SK-N-SH treated with all-trans-retinoic acid at 6 μM for 48 hours (cell line): ENCODE results near the gene PLAGL2.
"Not testable (repeated sequence)": the region's sequence is repeated elsewhere in the genome, so short reads cannot be mapped to it uniquely, and the experiment has no call there.

Source experiments
- ATAC-seq: fragments of 200-7000 bp; cut with Tn5 transposase; 3 replicates; pipeline ENCODE4 v1.9.1; 2020; ENCODE audit warnings: mild to moderate bottlenecking, moderate library complexity
- ARNTL ChIP-seq: fragments of 450-650 bp; formaldehyde crosslinking; IDR thresholded peaks from 2 replicates; pipeline ENCODE4 v1.5.0; 2020; ENCODE audit warnings: low read depth, mild to moderate bottlenecking, moderate library complexity, borderline replicate concordance
- BACH2 ChIP-seq: fragments of 250-450 bp; sonication (Bioruptor Pico); IDR thresholded peaks from 2 replicates; pipeline ENCODE4 v1.9.0; 2021; ENCODE audit warnings: mild to moderate bottlenecking, borderline replicate concordance
- CSDC2 ChIP-seq: fragments of 250-450 bp; sonication (Bioruptor Pico); IDR thresholded peaks from 2 replicates; pipeline ENCODE4 v1.5.0; 2020; ENCODE audit warnings: mild to moderate bottlenecking, moderate library complexity
- CSRNP3 ChIP-seq: fragments of 250-450 bp; sonication (Bioruptor Pico); IDR thresholded peaks from 2 replicates; pipeline ENCODE4 v1.5.1; 2021; ENCODE audit warnings: mild to moderate bottlenecking, moderate library complexity
- ESRRG ChIP-seq: fragments of 250-450 bp; sonication (Bioruptor Pico); IDR thresholded peaks from 2 replicates; pipeline ENCODE4 v1.6.1; 2021; ENCODE audit warnings: mild to moderate bottlenecking
- GLIS3 ChIP-seq: fragments of 250-450 bp; sonication (Bioruptor Pico); IDR thresholded peaks from 2 replicates; pipeline ENCODE4 v1.5.0; 2020; ENCODE audit warnings: mild to moderate bottlenecking, moderate library complexity
- OSR1 ChIP-seq: fragments of 250-450 bp; sonication (Bioruptor Pico); IDR thresholded peaks from 2 replicates; pipeline ENCODE4 v1.8.0; 2022; ENCODE audit warnings: moderate library complexity, mild to moderate bottlenecking, inconsistent platforms
- PATZ1 ChIP-seq: fragments of 250-450 bp; sonication (Bioruptor Pico); IDR thresholded peaks from 2 replicates; pipeline ENCODE4 v1.8.0; 2020; ENCODE audit warnings: mild to moderate bottlenecking, moderate library complexity, borderline replicate concordance
- POU6F1 ChIP-seq: fragments of 250-450 bp; sonication (Bioruptor Pico); IDR thresholded peaks from 2 replicates; pipeline ENCODE4 v1.8.0; 2021; ENCODE audit warnings: low read depth, mild to moderate bottlenecking, moderate library complexity, borderline replicate concordance
- RARB ChIP-seq: fragments of 250-450 bp; sonication (Bioruptor Pico); IDR thresholded peaks from 2 replicates; pipeline ENCODE4 v1.8.0; 2021; ENCODE audit warnings: mild to moderate bottlenecking, moderate library complexity
- SNAI2 ChIP-seq: fragments of 250-450 bp; sonication (Bioruptor Pico); IDR thresholded peaks from 2 replicates; pipeline ENCODE4 v1.5.0; 2020; ENCODE audit warnings: mild to moderate bottlenecking, moderate library complexity
- TCF4 ChIP-seq: fragments of 250-450 bp; sonication (Bioruptor Pico); IDR thresholded peaks from 2 replicates; pipeline ENCODE4 v1.8.0; 2021; ENCODE audit warnings: mild to moderate bottlenecking, moderate library complexity, borderline replicate concordance
- TSHZ2 ChIP-seq: fragments of 250-450 bp; sonication (Bioruptor Pico); IDR thresholded peaks from 2 replicates; pipeline ENCODE4 v1.5.0; 2020; ENCODE audit warnings: mild to moderate bottlenecking, moderate library complexity
- ZC3H10 ChIP-seq: fragments of 250-450 bp; sonication (Bioruptor Pico); IDR thresholded peaks from 2 replicates; pipeline ENCODE4 v1.5.1; 2021; ENCODE audit warnings: mild to moderate bottlenecking, moderate library complexity
- ZFP3 ChIP-seq: fragments of 250-450 bp; sonication (Bioruptor Pico); IDR thresholded peaks from 2 replicates; pipeline ENCODE4 v1.5.0; 2020; ENCODE audit warnings: mild to moderate bottlenecking, moderate library complexity
- ZFP30 ChIP-seq: fragments of 450-650 bp; formaldehyde crosslinking; IDR thresholded peaks from 2 replicates; pipeline ENCODE4 v1.5.0; 2022; ENCODE audit warnings: mild to moderate bottlenecking, moderate library complexity
- ZNF565 ChIP-seq: fragments of 450-650 bp; formaldehyde crosslinking; conservative IDR thresholded peaks from 2 replicates; pipeline ENCODE4 v1.5.0; 2020; ENCODE audit warnings: low read depth, mild to moderate bottlenecking, moderate library complexity
- ZNF70 ChIP-seq: fragments of 450-650 bp; formaldehyde crosslinking; IDR thresholded peaks from 2 replicates; pipeline ENCODE4 v1.5.0; 2020; ENCODE audit warnings: mild to moderate bottlenecking, moderate library complexity
- ZNF8 ChIP-seq: fragments of 450-650 bp; formaldehyde crosslinking; IDR thresholded peaks from 2 replicates; pipeline ENCODE4 v1.5.0; 2020; ENCODE audit warnings: mild to moderate bottlenecking, moderate library complexity

The PLAGL2 gene

GRCh38 chr20:32248043-32248442 is 40.5 kb upstream of the PLAGL2 start:
- TF ChIP-seq CSDC2 (CRISPR knock-in tag) (no peak), ZNF8 (CRISPR knock-in tag) (no peak), ARNTL (CRISPR knock-in tag) (no peak), ESRRG (CRISPR knock-in tag) (no peak), ZFP30 (no peak), TSHZ2 (no peak), SNAI2 (CRISPR knock-in tag) (no peak), BACH2 (no peak), GLIS3 (CRISPR knock-in tag) (no peak), CSRNP3 (CRISPR knock-in tag) (no peak), POU6F1 (no peak), ZNF565 (CRISPR knock-in tag) (no peak)
- ATAC-seq = no peak

DNA sequence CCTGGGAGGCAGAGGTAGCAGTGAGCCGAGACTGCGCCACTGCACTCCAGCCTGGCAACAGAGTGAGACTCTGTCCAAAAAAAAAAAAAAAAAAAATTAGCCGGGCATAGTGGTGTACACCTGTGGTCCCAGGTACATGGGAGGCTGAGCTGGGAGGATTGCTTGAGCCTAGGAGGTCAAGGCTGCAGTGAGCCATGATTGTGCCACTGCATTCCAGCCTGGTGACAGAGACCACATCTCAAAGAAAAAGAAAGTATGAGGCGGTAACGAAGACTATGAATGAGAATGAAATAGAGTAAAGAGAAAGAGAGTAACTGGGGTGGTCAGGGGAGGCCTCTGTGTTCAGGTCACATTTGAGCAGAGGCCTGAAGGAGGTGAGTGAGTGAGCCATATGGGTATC is 38.7 kb upstream of the PLAGL2 start:
- ATAC-seq = not testable (repeated sequence)

GRCh38 chr20:32244959-32245358 is 37.4 kb upstream of the PLAGL2 start:
- no peak for ATAC-seq
- TF ChIP-seq ZFP3 (CRISPR knock-in tag) = no peak
- no peak for TF ChIP-seq RARB (CRISPR knock-in tag)
- no peak for TF ChIP-seq ESRRG (CRISPR knock-in tag)
- no peak for TF ChIP-seq TSHZ2
- TF ChIP-seq ZNF70 (CRISPR knock-in tag) = no peak
- no peak for TF ChIP-seq PATZ1 (CRISPR knock-in tag)
- TF ChIP-seq OSR1 (CRISPR knock-in tag) = no peak
- TF ChIP-seq POU6F1 = no peak
- TF ChIP-seq CSRNP3 (CRISPR knock-in tag) = no peak
- TF ChIP-seq TCF4 (CRISPR knock-in tag) = no peak
- no peak for TF ChIP-seq CSDC2 (CRISPR knock-in tag)
- no peak for TF ChIP-seq ARNTL (CRISPR knock-in tag)
- TF ChIP-seq SNAI2 (CRISPR knock-in tag) = no peak
- no peak for TF ChIP-seq GLIS3 (CRISPR knock-in tag)
- TF ChIP-seq ZC3H10 (CRISPR knock-in tag) = no peak
- no peak for TF ChIP-seq ZNF565 (CRISPR knock-in tag)
- TF ChIP-seq BACH2 = no peak
